NCI-H1436 (cell line): ENCODE measurements around the gene CROCC2.
"Not testable (repeated sequence)": the region's sequence is repeated elsewhere in the genome, so short reads cannot be mapped to it uniquely, and the experiment has no call there.

Experiments
- DNase-seq: peaks from one replicate; lab custom pipeline; 2025; lab: John Stamatoyannopoulos, UW

The CROCC2 gene

GRCh38 chr2:240967681-240968621 is 61.8 kb downstream of the CROCC2 start:
- no peak for DNase-seq

- DNase-seq: no peak
Observed at GRCh38 chr2:240968731-240969624, 62.8 kb downstream of the CROCC2 start.

DNA sequence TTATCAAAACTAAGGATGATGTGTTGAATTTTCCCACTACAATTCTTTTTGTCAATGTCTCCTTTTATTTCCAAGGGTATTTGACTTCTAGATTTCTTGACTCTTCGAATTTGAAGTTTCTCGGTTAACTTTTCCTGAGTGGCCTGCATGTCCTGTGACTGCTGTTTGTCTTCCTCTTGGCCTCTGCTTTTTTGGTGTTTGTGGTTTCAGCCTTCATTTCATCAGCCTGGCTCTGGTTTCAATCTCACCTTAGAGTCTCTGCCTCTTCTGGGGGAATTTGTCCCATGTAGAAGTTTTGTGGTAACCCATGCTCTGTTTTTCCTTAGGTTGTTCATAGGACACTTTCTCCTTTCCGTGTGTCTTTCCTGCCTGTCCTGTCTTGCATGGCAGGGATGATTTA is 64.0 kb downstream of the CROCC2 start:
- DNase-seq: no peak

GRCh38 chr2:240970816-240971215 is 64.7 kb downstream of the CROCC2 start:
- no peak for DNase-seq

DNA sequence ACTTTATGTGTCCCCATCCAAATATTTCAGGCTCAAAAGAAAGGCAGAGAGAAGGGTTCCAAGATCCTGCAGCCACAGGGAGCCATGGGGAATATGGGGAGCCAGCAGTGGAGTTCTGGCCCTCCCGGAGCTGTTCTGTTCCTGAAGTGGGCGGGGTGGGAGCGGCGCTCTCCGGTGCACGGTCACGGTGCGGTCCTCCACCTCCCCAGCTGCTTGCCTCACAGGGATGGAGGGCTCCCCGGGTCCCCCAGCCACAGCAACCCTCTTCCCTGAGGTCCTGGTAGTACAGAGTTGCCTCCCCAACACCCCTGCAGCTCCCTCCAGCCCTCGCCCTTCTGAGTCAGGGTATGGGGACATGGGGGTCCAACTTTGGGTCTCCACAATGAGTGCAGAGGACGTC is 66.1 kb downstream of the CROCC2 start:
- no peak for DNase-seq

DNA sequence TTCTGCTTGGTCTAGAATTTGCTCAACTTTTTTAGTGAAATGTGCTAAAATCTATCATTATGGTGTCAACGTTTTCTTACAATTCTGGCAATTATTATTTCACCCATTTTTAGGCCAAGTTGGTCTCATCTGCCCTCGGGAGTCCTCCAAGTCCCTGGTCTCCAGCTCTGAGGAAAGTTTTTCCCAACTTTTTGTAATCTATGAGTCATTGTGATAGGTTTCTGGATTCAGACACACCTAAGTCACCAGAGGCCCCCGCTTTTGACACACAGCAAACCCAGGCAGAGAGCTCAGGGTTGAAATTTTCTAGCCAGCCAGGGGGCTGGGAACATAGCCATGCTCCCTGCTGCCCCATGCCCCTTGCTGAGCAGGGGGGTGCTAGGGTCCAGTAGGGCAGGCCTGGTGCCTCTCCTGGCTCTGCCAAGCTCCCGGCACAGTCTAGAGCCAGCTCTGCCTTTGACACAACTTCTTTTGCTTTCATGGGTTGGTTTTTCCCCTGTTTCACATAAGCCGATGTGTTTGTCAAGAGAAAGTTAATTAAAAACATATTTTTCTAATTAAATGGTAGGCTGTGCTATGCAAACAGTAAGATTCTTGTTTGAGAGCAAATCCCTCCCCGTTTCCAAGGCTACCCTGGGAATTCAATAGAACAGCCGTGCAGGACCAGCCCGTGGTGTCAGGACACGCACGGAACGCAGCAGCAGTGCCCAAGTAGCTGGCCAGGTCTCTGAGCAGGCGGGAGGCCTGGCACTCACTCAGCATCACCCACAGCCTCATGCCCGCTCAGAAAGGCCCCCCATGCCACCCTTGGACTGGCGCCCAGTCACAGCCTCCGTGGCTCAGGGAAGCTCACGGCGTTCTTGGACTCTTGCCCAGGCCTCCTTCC is 66.7 kb downstream of the CROCC2 start:
- no peak for DNase-seq

GRCh38 chr2:240974771-240975572 is 68.8 kb downstream of the CROCC2 start:
- DNase-seq: no peak

GRCh38 chr2:240975903-240976302 is 69.8 kb downstream of the CROCC2 start:
- not testable (repeated sequence) for DNase-seq

GRCh38 chr2:240981280-240981679 is 75.1 kb downstream of the CROCC2 start:
- no peak for DNase-seq

- DNase-seq: no peak
Observed at GRCh38 chr2:240981871-240982800, 76.0 kb downstream of the CROCC2 start.

DNA sequence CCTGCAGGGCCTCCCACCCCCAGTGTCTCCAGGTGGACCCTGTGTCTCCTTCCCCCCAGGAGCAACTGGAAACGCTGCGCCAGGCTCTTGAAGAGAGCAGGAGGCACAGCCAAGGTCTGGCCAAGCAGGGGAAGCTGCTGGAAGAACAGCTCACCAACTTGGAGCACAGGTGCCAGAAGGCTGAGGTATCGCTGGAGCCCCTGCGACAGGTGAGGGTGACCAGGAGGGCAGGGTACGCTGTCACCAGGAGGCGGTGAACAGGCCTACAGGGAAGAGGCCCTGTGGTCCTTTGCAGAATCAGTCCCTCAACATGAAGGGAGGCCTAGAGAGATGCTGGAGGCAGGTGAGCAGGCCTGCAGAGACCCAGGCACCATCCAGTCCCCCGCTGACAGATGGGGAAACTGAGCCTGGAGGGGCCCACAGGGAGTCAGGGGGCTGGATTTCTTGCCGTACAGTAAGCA is 76.7 kb downstream of the CROCC2 start:
- DNase-seq: no peak

DNA sequence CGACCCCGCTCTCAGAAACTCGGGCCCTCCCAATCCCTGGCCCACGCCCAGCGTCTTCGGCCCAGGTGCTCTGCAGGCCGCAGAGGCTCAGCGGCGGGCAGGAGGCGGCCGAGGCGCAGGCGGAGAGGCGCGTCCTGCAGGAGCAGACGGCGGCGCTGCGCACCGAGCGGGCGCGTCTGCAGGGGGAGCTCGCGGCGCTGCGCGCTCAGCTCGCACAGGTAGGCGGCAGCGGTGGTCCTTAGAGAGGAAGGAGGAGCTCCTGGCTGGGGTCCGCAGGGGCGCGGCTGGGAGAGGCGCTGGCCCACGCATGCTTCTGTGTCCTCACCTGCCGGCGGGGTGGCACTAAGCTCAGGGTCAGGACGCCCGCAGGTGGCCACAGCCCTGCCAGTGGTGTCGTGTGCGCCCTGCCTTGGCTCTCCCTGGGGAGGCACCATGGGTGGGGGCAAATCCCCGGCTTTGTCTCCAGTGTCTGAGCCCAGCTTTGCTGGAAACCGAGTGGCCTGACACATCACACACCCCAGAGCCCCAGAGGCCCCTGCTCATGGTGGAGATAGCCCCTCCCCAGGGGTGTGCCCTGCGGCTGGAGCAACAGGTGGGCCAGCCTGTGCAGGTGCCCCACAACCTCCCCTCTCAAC is 77.3 kb downstream of the CROCC2 start:
- peak; percentile 72 for DNase-seq

DNA sequence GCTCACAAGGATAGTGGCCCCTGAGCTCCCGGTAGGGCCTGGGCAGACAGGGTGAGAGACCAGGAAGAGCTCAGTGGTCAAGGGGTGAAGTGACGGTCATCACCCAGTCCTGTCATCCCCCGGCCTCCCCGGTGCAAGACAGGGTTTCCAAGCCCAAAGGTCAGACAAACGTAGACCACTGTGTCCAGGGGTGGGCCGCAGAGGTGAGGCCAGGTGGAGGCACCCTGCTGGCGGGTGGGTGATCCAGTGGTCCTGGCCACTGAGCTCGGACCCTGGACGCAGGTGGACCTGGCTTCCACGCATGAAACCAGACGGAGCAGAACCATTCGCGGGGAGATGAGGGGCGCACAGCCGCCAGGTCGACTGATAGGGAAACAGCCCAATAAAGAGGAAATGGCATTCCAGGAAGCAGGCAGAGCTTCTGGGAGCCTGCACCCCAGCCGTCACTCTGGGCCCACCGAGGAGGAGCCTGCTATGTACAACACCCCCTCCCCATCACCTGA is 77.9 kb downstream of the CROCC2 start:
- DNase-seq: no peak

DNA sequence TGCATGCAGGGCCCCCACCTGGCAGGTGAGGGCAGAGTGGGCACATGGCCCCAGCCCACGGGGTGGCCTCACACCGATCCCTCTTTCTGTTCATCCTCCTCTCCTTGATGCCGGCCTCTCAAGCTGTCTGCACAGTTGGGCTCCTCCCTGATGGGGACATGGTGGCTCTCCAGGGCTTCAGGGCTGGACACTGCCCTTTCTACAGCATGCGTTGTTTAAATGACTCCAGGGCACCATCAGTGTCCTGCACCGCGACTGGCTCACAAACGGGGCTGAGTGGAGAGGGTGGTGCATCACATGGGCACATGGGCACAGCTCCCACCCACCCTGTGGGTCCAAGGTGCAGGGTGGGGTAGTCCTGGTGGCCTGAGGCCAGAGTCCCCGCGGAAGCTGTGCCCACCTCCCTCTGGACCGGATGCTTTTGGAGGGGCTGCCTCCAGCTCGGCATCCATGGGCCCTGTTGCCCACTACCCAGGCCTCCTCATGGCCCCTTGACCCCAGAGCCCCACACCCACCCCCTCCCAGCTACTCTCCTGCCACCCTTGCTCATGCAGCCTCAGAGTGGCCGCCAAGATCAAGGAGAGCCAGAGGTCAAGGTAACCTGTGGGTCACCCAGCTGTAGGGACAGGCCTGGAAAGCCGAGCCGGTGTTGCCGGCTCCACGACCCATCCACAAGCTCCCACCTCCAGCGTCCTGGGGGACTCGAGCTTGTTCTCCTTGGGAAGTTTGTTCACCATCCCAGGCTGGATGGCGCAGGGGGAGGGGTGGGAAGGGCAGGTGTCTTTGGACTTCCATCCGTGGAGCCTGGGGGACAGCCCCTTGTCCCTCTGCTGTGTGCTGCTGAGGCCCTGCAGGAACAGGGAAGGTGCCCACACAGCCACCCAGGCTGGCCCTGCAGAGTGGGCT is 80.0 kb downstream of the CROCC2 start:
- DNase-seq: no peak

DNA sequence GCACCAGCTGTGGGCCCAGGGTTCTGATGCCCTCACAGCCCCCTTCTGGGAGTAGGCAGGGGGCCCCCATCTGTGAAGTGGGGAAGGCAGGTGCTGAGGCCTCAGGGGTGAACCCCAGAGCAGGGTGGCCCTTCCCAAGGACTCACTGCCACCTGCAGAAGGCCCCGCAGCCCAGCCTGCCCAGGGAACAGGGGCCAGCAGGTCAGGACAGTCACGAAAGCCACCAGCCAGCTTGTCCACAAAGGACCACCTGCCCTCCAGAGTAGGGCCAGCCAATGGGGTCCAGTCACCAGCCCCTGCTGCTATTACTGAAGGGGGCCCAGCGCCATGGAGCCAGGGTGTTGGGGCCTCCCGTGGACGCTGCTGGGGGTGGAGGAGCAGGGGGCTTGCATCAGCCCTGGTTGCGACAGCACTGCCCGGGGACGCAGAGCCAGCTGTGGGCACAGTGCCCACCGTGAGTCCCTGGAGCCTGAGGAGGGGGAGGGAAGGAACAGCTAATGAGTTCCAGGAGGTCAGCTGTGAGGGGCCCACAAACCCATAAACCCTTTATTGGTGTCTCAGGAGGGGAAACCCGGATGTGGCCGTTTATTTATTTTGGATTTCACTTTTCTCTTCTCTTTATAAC is 80.8 kb downstream of the CROCC2 start:
- DNase-seq: no peak

DNA sequence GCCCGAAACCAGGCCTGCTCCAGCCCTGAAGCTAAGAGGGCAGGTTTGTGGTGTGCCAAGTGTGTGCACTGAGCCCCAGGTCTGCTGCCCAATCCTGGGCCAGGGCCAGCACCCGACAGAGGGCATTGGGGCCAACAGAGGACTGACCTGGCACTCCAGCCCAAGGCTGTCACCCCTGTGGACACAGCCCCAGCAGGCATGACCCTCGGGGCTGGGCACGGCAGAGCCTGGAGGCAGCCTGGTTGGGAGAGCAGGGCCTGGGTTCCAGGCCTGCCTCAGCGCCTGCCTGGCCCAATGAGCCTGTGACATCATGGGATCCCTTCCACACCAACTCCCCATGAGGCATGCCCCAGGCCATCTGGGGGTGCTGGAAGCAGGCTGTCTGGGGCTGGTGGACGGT is 81.5 kb downstream of the CROCC2 start:
- no peak for DNase-seq

DNA sequence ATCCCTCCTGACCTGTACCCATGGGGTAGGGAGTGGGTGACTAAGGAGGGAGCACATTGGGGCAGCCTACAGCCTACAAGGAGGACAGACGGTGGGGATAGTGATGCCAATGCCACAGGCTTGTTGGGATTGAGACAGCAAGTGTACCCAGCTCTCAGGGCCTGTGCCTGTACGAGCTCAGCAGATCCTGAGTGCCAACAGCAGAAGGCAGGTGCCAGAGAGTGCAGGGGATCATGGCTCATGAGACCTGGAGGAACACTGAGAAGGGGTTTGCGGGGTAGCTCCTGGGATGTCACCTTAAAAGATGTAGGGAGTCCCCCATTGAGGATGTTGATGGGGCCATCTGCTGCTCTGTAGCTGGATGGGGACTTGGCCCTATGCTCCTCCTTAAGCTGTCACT is 82.0 kb downstream of the CROCC2 start:
- DNase-seq: no peak
